ENCODE data around the gene PLPPR1. TPM values are rescaled to one million over a fixed set of nuclear protein-coding genes. Genes with fewer than 3 reads are reported as not detected.
"Not testable (repeated sequence)": the region's sequence is repeated elsewhere in the genome, so short reads cannot be mapped to it uniquely, and the experiment has no call there.

Gene PLPPR1
- polyA plus RNA-seq, 1 donor: 18.5 TPM

GRCh38 chr9:101299901-101300300 lies 271.4 kb downstream of the PLPPR1 start:
- no peak for DNase-seq

GRCh38 chr9:101307051-101307450 lies 278.5 kb downstream of the PLPPR1 start:
- DNase-seq: no peak

GRCh38 chr9:101307524-101308213 lies 279.1 kb downstream of the PLPPR1 start:
- DNase-seq: no peak

GRCh38 chr9:101309139-101309538 lies 280.6 kb downstream of the PLPPR1 start:
- no peak for DNase-seq

- DNase-seq: no peak
These were observed 282.7 kb downstream of the PLPPR1 start for GRCh38 chr9:101311191-101311590.

- peak; percentile 81 for DNase-seq
These were observed 283.4 kb downstream of the PLPPR1 start for GRCh38 chr9:101311758-101312420.

GRCh38 chr9:101312661-101313060 lies 284.1 kb downstream of the PLPPR1 start:
- DNase-seq: no peak

GRCh38 chr9:101315112-101315450 lies 286.6 kb downstream of the PLPPR1 start:
- DNase-seq: no peak

- no peak for DNase-seq
These were observed 289.2 kb downstream of the PLPPR1 start for GRCh38 chr9:101317735-101318134.

GRCh38 chr9:101323129-101323528 lies 294.6 kb downstream of the PLPPR1 start:
- DNase-seq: no peak

GRCh38 chr9:101324245-101324804 lies 295.8 kb downstream of the PLPPR1 start:
- DNase-seq: no peak

GRCh38 chr9:101325053-101325452 lies 296.5 kb downstream of the PLPPR1 start:
- DNase-seq: no peak

- no peak for DNase-seq
These were observed 297.5 kb downstream of the PLPPR1 start for GRCh38 chr9:101326035-101326434.

- DNase-seq: no peak
These were observed 298.0 kb downstream of the PLPPR1 start for GRCh38 chr9:101326501-101326900.

- not testable (repeated sequence) for DNase-seq
These were observed 298.9 kb downstream of the PLPPR1 start for GRCh38 chr9:101327422-101327909.

- no peak for DNase-seq
These were observed 303.8 kb downstream of the PLPPR1 start for GRCh38 chr9:101332362-101332761.

- no peak for DNase-seq
These were observed 305.0 kb downstream of the PLPPR1 start for GRCh38 chr9:101333490-101333889.

GRCh38 chr9:101333926-101334702 lies 305.6 kb downstream of the PLPPR1 start:
- DNase-seq: no peak

- no peak for DNase-seq
These were observed 307.6 kb downstream of the PLPPR1 start for GRCh38 chr9:101336091-101336490.

- no peak for DNase-seq
These were observed 308.7 kb downstream of the PLPPR1 start for GRCh38 chr9:101337237-101337636.

- DNase-seq: no peak
These were observed 313.4 kb downstream of the PLPPR1 start for GRCh38 chr9:101341958-101342357.

GRCh38 chr9:101342595-101342994 lies 314.1 kb downstream of the PLPPR1 start:
- DNase-seq: no peak

- DNase-seq: no peak
These were observed 321.8 kb downstream of the PLPPR1 start for GRCh38 chr9:101350285-101350684.
